ENCODE data around the gene PCGF1.
"Not testable (repeated sequence)": the region's sequence is repeated elsewhere in the genome, so short reads cannot be mapped to it uniquely, and the experiment has no call there.

Gene PCGF1

DNA sequence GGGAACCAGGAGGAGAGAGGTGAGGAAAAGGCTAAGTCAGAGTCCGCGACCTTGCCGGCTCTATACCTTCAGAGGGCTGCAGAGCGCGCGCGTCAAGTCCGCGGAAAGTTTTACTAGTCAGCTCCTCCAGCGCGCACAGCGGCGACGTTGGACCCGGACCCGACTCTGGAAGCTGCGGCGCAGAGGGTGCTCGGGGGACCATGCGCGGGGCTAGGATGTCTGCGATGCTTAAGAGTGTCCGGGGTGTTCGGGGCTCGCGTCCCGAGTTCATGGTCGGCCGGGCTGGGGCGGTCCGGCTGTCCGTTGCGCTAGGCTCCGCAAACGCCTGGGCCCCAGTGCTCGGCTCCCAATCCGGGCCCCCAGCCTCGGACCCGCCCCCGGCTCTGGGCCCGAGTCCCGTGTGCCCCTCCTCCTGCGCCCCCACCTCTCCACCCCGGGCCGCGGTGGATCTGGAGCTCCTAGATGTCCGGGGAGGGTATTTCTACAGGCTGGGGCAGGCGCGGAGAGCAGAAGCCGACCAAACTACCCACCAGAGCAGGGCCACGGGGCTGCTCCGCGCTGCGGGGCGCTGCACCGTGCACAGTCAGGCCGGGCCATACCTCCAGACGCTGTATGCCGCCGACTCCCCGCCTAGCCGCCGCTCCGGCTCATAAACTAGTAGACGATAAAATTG, 8.1 kb downstream of the PCGF1 start, which contains the start of gene LBX2:
Gene LBX2, minus strand, starts transcription at position 337 of the 673 bp plus-strand sequence. Its CDS starts 66 bp downstream, at position 271.
- no peak for DNase-seq (ENCODE audit: low spot score)

DNA sequence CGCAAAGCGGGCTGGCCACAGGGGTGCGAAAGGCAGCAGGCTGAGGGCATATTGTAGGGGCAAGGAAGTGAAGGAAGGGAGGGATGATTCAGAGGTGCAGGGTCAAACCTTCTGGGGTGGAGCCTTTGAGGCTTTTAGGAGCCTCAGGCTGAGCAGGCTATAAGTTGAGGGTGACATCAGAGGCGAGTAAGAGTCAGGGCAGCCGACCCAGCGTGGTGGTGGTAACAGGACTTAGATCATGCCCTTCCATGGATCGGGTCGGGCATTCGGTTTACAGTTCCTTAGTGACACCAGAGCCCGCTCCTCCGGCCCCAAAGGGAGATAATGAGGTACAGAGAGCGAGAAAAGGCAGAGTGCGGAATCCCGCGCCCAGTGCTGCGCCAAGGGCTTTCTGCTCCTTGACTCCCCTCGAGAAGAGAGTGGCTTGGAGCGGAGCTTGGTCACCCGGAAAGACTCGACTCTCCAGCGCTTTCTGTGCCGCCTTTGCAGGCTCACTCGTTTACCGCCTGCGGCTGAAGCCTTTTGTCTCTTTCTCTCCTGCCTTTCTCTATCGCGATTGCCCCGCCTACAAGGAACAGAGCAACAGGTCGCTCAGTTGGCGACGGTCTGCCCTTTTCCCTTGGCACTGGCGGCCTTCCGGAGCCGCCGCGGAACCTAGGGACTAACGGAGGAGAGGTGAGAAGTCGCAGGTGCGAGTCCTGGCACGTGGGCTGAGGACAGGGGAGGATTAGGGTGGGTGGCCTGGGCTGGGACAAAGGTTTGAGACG, 8.8 kb downstream of the PCGF1 start:
- no peak for DNase-seq (ENCODE audit: low spot score)

GRCh38 chr2:74497777-74498499, 9.6 kb downstream of the PCGF1 start:
- DNase-seq (ENCODE audit: low spot score) = no peak

- DNase-seq (ENCODE audit: low spot score) = no peak
These were observed 10.3 kb downstream of the PCGF1 start for GRCh38 chr2:74496997-74497776.

GRCh38 chr2:74495440-74495839, 12.1 kb downstream of the PCGF1 start:
- no peak for DNase-seq (ENCODE audit: low spot score)

DNA sequence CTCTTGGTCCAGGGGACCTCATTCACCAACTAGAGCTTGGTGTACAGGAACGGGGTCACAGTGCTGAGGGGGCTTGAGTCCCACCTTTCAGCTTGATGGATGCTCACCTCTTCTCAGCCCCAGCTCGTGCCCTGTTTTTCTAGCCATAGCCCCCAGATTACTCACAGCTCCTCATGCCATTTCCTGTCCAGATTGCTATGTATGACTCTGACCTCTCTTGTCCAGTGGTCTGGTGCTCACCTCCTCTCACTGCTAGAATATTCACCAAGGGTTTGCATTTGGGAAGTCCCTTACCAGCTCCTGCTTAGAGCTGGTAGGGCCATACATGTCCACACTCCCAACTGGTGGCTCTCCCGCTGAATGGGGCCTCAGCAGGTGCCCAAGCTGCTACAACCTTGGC, 13.9 kb downstream of the PCGF1 start:
- no peak for DNase-seq (ENCODE audit: low spot score)

GRCh38 chr2:74491648-74492544, 15.6 kb downstream of the PCGF1 start:
- no peak for DNase-seq (ENCODE audit: low spot score)

DNA sequence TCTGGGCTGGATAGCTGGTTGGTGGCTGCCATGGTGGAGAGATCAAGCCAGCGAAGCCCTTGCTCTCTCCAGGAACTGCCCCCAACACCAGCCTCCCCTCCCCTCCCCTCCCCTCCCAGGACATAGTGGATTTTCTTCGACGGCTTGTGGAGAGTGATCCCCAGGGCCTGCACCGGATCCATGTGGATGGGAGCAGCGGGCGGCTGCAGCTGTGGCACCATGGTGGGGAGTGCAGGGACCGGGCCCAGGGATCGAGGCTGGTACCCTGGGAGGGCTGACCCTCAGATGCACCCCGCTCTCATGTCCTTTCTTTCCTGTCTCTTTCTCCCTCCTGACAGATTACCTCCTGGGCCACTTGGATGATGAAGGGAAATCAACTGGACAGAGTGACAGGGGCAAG, 17.6 kb downstream of the PCGF1 start:
- no peak for DNase-seq (ENCODE audit: low spot score)

DNA sequence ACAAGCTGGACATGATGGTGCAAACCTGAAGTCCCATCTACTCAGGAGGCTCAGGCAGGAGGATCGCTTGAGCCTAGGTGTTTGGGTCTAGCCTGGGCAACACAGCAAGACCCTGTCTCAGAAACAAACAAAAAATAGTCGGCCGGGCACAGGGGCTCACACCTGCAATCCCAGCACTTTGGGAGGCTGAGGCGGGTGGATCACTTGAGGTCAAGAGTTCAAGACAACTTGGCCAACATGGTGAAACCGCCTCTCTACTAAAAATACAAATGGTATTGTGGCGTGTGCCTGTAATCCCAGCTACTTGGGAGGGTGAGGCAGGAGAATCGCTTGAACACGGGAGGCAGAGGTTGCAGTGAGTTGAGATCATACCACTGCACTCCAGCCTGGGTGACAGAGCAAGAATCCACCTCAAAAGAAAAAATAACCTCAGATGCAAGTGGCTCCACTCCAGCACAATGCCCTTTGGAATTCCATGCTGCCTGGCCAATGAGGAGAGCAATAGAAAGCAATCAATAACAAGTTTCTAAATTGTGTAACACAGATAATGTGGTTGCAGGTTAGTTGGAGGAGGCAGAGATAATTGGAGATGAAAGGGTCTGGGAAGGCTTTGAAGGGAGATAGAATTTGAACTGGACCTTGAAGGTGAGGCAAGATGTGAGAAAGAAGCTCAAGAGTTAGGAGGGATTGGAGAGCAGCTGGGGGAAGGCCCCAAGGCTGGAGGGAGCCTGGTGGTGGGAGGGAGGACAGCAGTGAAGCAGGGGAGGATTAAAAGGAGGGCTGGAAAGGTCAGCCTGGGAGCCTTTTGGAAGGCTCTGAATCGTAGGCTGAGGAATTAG, 18.6 kb downstream of the PCGF1 start:
- DNase-seq (ENCODE audit: low spot score) = no peak

- DNase-seq (ENCODE audit: low spot score) = no peak
These were observed 21.4 kb downstream of the PCGF1 start for GRCh38 chr2:74486141-74486540.

DNA sequence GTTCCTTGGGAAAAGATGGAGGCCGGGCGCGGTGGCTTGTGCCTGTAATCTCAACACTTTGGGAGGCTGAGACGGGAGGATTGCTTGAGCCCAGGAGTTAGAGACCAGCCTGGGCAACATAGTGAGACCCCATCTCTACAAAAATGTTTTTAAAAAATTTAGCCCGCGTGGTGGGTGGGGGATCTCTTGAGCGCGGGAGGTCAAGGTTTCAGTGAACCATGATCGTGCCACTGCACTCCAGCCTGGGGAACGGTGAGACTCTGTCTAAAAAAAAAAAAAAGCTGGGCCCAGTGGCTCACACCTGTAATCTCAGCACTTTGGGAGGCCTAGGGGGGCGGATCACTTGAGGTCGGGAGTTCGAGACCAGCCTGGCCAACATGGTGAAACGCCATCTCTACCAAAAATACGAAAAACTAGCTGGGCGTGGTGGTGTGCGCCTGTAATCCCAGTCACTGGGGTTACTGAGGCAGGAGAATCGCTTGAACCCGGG, 23.8 kb downstream of the PCGF1 start:
- DNase-seq (ENCODE audit: low spot score) = not testable (repeated sequence)

GRCh38 chr2:74482801-74483674, 24.5 kb downstream of the PCGF1 start, which contains the start of the genes CCDC142 and TTC31:
Gene CCDC142, minus strand, starts transcription at chr2:74482998. Its CDS starts 161 bp downstream, at chr2:74482837.
Gene TTC31, plus strand, starts transcription at chr2:74483081. Its CDS starts 15 bp downstream, at chr2:74483096.
- DNase-seq (ENCODE audit: low spot score) = peak; percentile 97

DNA sequence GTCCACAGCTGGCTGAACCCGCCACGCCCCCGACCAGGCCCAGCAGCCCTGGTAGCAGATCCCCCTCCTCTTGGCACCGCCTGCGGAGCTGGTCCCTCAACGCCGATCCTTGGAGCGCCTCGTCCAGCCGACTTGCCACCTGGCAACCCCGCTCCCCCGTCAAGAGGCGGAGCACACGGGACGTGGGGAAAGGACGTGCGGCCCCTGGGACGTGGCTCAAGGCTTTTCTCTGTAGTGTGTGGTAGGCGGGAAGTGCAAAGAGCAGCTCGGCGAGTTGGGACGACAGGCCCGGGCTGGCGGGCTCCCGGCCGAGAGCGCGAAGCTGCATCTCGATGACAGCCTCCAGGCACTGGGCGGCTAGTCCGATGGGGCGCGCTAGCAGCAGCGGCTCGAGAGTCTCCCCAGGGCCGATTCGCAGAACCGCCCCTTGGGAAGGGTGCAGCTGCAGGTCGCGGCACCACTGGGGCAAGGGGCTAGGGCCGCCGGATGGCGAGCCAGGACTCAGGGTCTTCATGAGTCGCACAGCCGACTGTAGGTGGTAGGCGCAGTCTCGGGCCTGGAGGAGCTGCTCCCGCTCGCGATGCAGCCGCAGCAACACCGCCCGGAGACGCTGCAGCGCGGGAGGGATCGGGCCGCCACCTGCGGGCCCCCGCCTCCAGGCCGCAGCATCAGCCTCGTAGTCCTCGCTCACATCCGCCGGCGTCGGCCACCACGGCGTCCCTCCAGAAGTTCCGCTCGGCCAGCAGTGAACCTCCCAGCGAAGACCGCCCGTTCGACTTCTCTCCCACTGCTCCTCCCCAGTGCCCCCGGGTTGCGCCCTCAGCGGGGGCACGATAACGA, 25.3 kb downstream of the PCGF1 start:
- no peak for DNase-seq (ENCODE audit: low spot score)

DNA sequence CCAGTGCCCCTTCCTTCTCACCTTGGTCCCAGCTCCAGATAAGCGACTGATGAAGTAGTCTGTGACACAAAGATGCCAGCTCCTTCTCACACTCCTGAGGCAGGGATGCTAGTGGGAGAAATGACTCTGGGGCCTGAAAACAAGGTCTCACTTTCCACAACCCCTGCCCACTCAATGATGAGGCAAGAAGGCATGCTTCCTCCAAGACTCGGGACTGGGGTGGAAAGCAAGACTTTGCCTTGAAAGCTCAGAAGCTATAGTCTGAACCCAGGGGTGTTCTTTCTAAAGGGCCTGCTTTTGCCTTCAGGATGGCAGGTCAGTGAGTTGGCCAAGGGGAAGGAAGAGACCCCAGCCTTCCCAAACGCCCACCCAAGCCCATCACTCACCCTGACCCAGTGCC, 26.1 kb downstream of the PCGF1 start:
- no peak for DNase-seq (ENCODE audit: low spot score)

- DNase-seq (ENCODE audit: low spot score) = no peak
These were observed 32.6 kb downstream of the PCGF1 start for GRCh38 chr2:74474899-74475298.

GRCh38 chr2:74474481-74474880, 33.0 kb downstream of the PCGF1 start:
- no peak for DNase-seq (ENCODE audit: low spot score)

GRCh38 chr2:74472945-74473258, 34.6 kb downstream of the PCGF1 start:
- DNase-seq (ENCODE audit: low spot score) = no peak
